Dedifferentiated amniotic fluid mesenchymal stem cell (primary cell): ENCODE measurements around the gene FES.
"Not testable (repeated sequence)": the region's sequence is repeated elsewhere in the genome, so short reads cannot be mapped to it uniquely, and the experiment has no call there.

ENCODE experiments used
- DNase-seq: peaks from one replicate; pipeline ENCODE4 v3.0.0-alpha.2; 2016; ENCODE audit errors: extremely low spot score

FES gene

DNA sequence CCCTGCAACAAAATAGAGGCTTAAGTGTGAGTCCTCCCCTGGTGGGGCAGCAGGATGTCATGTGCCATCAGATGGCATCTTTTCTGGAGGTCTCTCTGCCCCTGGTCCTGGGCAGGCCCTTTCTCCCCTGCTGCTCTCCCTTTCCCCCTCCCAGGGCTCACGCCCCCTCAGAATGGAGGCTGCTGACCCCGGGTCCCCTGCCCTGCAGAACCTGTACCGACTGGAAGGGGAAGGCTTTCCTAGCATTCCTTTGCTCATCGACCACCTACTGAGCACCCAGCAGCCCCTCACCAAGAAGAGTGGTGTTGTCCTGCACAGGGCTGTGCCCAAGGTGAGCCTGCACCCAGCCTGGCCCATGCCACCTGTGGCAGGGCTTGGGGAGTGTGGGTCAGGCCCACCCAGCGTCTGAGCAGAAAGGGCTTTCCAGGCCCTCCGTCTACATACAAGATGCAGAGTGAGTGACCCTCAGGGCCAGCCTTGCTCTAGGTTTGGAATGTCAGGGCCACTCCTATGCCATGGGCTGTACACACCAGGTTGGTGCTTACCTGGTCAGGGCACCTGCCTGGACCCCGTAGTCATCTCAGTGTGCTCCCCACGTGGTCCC, 7.1 kb downstream of the FES start:
- no peak for DNase-seq

GRCh38 chr15:90892023-90892422, 7.7 kb downstream of the FES start:
- no peak for DNase-seq

DNA sequence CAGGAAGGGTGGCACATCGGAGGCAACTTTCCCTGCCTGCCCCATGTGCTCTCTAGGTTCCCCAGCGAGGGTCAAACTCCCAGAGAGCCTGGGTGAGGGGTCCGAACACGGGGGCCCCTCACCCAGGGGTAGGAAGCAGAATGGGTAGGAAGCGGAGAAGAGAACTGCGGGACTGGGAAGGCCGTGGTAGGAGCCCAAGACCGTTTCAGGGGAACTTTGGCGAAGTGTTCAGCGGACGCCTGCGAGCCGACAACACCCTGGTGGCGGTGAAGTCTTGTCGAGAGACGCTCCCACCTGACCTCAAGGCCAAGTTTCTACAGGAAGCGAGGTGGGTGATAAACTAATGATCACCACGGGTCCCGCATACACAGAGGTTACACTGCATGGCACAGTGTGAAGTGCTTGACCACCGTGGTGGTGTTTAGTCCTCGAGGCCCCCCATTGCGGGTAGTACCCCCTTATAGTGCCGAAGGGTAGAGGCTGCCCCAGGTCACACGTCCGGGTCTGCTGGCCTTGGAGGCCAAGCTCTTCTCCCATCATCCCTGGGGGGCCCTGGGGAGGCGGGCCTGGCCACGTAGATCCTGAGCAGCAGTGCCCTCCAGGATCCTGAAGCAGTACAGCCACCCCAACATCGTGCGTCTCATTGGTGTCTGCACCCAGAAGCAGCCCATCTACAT, 8.3 kb downstream of the FES start:
- no peak for DNase-seq

GRCh38 chr15:90893175-90894090, 9.1 kb downstream of the FES start:
- DNase-seq = no peak

DNA sequence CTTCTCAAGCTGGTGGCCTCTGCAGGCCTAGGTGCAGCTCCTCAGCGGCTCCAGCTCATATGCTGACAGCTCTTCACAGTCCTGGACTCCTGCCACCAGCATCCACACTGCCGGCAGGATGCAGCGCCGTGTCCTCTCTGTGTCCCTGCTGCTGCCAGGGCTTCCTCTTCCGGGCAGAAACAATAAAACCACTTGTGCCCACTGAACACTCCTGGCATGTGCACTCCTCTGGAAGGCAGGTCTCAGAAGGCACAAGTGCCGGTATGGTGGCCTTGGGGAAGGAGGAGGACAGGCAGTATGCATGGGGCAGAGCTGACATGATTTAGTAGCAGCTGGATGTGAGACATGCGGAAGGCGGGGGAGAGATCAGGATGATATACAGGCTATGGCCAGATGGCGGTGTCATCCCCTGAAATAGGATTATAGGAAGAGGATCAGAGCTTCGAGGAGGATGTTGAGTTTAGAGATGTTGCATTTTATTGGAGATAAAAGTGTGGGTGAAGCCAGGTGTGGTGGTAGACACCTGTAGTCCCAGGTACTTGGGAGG, 11.3 kb downstream of the FES start:
- no peak for DNase-seq

- DNase-seq = not testable (repeated sequence)
These were observed 12.9 kb downstream of the FES start for GRCh38 chr15:90897131-90897655.

- DNase-seq = no peak
These were observed 17.1 kb downstream of the FES start for GRCh38 chr15:90901175-90902039.

GRCh38 chr15:90902040-90902839, 17.9 kb downstream of the FES start:
- DNase-seq = peak; percentile 68

- peak; percentile 16 for DNase-seq
These were observed 18.8 kb downstream of the FES start, which contains the start of gene MAN2A2 for GRCh38 chr15:90902840-90903732. MAN2A2 (plus strand) TSS chr15:90903302; CDS start chr15:90904208, 906 bp downstream.

- DNase-seq = no peak
These were observed 19.6 kb downstream of the FES start for GRCh38 chr15:90903733-90904536.

GRCh38 chr15:90904746-90905145, 20.4 kb downstream of the FES start:
- no peak for DNase-seq

DNA sequence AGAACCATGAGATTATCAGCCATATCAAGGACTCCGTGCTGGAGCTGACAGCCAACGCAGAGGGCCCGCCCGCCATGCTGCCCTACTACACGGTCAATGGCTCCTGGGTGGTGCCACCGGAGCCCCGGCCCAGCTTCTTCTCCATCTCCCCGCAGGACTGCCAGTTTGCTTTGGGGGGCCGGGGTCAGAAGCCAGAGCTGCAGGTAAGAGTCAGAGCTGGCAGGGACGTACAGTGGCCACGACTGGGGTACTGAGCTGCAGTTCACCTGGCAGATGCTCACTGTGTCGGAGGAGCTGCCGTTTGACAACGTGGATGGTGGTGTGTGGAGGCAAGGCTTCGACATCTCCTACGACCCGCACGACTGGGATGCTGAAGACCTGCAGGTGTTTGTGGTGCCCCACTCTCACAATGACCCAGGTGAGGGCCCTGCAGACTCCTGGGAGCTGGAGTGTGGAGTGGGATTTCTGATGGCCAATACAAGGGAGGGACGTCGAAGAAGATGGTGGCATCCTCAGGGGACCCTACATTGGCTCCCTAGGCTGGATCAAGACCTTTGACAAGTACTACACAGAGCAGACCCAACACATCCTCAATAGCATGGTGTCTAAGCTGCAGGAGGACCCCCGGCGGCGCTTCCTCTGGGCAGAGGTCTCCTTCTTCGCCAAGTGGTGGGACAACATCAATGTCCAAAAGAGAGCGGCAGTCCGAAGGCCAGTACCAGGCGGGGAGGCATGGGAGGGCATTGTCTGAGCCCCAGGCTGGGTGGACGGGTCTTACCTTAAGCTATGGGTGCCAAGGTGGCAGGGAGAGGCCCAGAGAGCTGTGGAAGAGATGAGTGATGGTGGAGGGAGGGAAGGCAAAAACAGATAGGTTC, 21.2 kb downstream of the FES start:
- DNase-seq = no peak

GRCh38 chr15:90906181-90906849, 22.0 kb downstream of the FES start:
- DNase-seq = no peak

- no peak for DNase-seq
These were observed 22.9 kb downstream of the FES start for GRCh38 chr15:90907051-90907660.

GRCh38 chr15:90907838-90908507, 23.7 kb downstream of the FES start:
- no peak for DNase-seq

GRCh38 chr15:90909449-90909848, 25.1 kb downstream of the FES start:
- not testable (repeated sequence) for DNase-seq
